Measurements from ENCODE around the gene MLNR.

The MLNR gene

DNA sequence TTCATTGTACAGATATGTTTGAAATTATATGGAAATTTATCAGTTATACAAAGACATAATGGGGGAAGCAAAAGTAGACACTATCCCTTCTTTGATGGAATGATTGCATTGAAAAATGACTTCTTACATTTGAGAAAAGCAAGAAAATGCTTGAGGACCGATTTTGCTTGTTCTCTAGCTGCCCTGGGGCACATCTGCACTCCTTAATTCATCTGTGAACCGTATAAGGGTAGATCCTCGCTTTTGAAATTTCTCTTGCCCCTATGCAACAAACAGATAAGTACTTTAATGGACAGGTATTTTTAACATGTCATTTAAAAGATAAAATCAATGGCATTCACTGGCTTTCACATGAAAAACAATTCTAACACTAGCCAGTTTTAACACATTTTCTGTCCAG, 13.5 kb upstream of the MLNR start:
- in situ Hi-C loops (cut with MboI; ENCODE audit: low pct_unique_long_range_greater_than_20kb, low sequenced_read_pairs, unreplicated experiment), result no loop called here
- TF ChIP-seq, protein P1, sequence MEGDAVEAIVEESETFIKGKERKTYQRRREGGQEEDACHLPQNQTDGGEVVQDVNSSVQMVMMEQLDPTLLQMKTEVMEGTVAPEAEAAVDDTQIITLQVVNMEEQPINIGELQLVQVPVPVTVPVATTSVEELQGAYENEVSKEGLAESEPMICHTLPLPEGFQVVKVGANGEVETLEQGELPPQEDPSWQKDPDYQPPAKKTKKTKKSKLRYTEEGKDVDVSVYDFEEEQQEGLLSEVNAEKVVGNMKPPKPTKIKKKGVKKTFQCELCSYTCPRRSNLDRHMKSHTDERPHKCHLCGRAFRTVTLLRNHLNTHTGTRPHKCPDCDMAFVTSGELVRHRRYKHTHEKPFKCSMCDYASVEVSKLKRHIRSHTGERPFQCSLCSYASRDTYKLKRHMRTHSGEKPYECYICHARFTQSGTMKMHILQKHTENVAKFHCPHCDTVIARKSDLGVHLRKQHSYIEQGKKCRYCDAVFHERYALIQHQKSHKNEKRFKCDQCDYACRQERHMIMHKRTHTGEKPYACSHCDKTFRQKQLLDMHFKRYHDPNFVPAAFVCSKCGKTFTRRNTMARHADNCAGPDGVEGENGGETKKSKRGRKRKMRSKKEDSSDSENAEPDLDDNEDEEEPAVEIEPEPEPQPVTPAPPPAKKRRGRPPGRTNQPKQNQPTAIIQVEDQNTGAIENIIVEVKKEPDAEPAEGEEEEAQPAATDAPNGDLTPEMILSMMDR (IDR thresholded peaks at IDR 0.05; ENCODE audit: extremely low read depth, insufficient read depth, missing control alignments), result no peak
- DNase-seq (ENCODE audit: low spot score), result no peak

DNA sequence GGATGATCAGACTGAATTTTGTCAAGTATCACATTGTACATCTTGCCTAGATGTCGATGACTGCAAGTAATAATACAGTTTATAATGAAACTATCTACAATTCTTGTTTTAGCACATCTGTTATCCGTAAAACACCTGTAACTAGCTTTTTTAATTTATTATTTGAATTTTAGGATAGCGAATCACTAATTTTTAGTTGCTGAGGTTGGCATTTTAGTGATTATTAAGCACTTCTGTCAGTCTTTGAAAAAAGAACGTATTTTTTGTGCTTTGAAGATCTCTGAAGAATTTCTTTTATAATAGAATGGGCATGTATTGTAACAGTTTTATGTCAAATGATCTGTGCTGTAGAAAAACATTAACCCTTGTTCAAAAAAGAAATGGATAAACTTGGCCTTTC, 11.5 kb upstream of the MLNR start:
- TF ChIP-seq, protein P1 (IDR thresholded peaks at IDR 0.05; ENCODE audit: extremely low read depth, insufficient read depth, missing control alignments), result no peak
- in situ Hi-C loops (cut with MboI; ENCODE audit: low pct_unique_long_range_greater_than_20kb, low sequenced_read_pairs, unreplicated experiment), result no loop called here
- DNase-seq (ENCODE audit: low spot score), result no peak

DNA sequence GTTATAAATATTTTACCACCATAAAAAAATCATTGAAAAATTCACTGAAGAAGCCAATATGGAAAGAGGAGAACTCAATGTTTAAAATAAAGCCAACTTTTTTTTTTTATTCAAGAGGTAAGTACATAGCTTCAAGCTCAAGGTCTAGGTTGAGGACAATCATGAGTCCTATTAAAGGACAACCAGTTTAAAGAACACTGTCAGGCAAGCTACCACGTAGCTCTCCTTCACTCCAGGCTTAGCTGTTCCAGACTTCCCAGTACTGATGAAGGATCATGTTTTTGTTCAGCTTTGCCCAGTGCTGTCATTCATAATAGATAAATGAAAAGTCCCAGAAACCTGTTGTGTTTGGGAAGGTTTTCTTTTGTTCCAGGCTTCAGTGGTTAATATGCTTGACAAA, 10.0 kb upstream of the MLNR start:
- in situ Hi-C loops (cut with MboI; ENCODE audit: low pct_unique_long_range_greater_than_20kb, low sequenced_read_pairs, unreplicated experiment), result no loop called here
- TF ChIP-seq, protein P1 (IDR thresholded peaks at IDR 0.05; ENCODE audit: extremely low read depth, insufficient read depth, missing control alignments), result no peak
- no peak for DNase-seq (ENCODE audit: low spot score)

DNA sequence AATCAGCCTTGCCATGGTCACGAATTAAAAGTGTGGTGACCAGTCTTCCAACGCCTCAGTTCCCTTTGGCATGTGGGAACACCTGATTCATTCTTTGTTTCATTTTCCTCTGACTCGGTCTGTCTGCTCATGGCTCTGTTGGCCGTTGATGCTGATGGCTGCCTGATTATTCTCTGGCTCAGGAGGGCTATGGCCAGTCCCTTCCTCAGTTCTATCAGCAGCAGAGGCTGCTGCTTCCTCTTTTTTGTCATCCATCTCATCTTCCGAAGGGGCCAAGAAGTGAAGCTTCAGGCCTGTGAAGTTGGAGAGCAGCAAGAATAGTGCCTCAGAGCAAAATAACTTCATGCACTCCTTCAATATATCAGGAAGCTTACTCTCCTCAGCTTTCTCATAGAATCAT, 9.5 kb upstream of the MLNR start:
- in situ Hi-C loops (cut with MboI; ENCODE audit: low pct_unique_long_range_greater_than_20kb, low sequenced_read_pairs, unreplicated experiment), result no loop called here
- no peak for DNase-seq (ENCODE audit: low spot score)
- TF ChIP-seq, protein P1 (IDR thresholded peaks at IDR 0.05; ENCODE audit: extremely low read depth, insufficient read depth, missing control alignments), result no peak

DNA sequence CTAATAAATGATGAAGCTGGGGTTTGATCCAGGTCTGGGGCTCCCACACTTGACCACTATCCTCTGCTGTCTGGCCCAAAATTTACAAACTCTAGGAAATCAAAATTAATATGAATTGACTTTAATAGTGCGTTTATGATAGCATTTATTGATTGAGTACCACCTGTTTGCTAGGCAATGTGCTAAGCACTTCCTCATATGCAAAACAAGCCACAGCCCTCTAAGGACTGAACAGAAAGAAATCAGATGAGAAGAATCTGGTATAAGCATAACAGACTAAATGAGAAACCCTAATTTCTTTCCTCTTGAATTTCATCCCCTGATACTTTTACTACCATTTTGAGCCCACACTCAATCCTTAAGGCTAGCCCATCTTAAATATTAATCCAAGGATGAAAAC, 6.6 kb upstream of the MLNR start:
- in situ Hi-C loops (cut with MboI; ENCODE audit: low pct_unique_long_range_greater_than_20kb, low sequenced_read_pairs, unreplicated experiment), result no loop called here
- no peak for DNase-seq (ENCODE audit: low spot score)
- TF ChIP-seq, protein P1 (IDR thresholded peaks at IDR 0.05; ENCODE audit: extremely low read depth, insufficient read depth, missing control alignments), result no peak

- TF ChIP-seq, protein P1 (IDR thresholded peaks at IDR 0.05; ENCODE audit: extremely low read depth, insufficient read depth, missing control alignments), result no peak
- no peak for DNase-seq (ENCODE audit: low spot score)
- in situ Hi-C loops (cut with MboI; ENCODE audit: low pct_unique_long_range_greater_than_20kb, low sequenced_read_pairs, unreplicated experiment), result no loop called here
Observed at GRCh38 chr13:49213997-49214916, 5.9 kb upstream of the MLNR start.
